HEK293 (cell line): ENCODE results near the gene PHACTR1.

ENCODE experiments used
- KLF1 ChIP-seq: fragments of 450-650 bp; formaldehyde crosslinking; IDR thresholded peaks from 2 replicates; pipeline ENCODE4 v1.5.1; 2016; ENCODE audit warnings: missing biosample characterization, missing genetic modification characterization
- SP2 ChIP-seq: fragments of 450-650 bp; formaldehyde crosslinking; IDR thresholded peaks from 2 replicates; pipeline ENCODE4 v1.5.1; 2016; ENCODE audit warnings: missing biosample characterization, missing genetic modification characterization
- ZNF311 ChIP-seq: fragments of 450-650 bp; formaldehyde crosslinking; IDR thresholded peaks from 2 replicates; pipeline ENCODE4 v1.5.1; 2017; ENCODE audit warnings: missing biosample characterization, missing genetic modification characterization, borderline replicate concordance
- ZNF354C ChIP-seq: fragments of 450-650 bp; formaldehyde crosslinking; IDR thresholded peaks from 2 replicates; pipeline ENCODE4 v1.5.1; 2016; ENCODE audit warnings: missing biosample characterization, missing genetic modification characterization, low read depth, borderline replicate concordance
- ZNF664 ChIP-seq: fragments of 450-650 bp; formaldehyde crosslinking; IDR thresholded peaks from 2 replicates; pipeline ENCODE4 v1.5.1; 2016; ENCODE audit warnings: missing biosample characterization, missing genetic modification characterization
- ZNF701 ChIP-seq: fragments of 450-650 bp; formaldehyde crosslinking; IDR thresholded peaks from 2 replicates; pipeline ENCODE4 v1.5.1; 2016; ENCODE audit warnings: missing biosample characterization, missing genetic modification characterization
- TF ChIP-seq, protein P1 (sequence below): fragments of 450-650 bp; formaldehyde crosslinking; IDR thresholded peaks from 2 replicates; pipeline ENCODE4 v1.5.1; 2016; ENCODE audit warnings: missing biosample characterization, missing genetic modification characterization
- TF ChIP-seq, protein P2 (sequence below): fragments of 450-650 bp; formaldehyde crosslinking; IDR thresholded peaks from 2 replicates; pipeline ENCODE4 v1.5.1; 2016; ENCODE audit warnings: missing biosample characterization, missing genetic modification characterization
- TF ChIP-seq, protein P3 (sequence below): fragments of 450-650 bp; formaldehyde crosslinking; IDR thresholded peaks from 2 replicates; pipeline ENCODE4 v1.5.1; 2016; ENCODE audit warnings: missing biosample characterization, missing genetic modification characterization
- TF ChIP-seq, protein P4 (sequence below): fragments of 450-650 bp; formaldehyde crosslinking; IDR thresholded peaks from 2 replicates; pipeline ENCODE4 v1.5.1; 2016; ENCODE audit warnings: missing biosample characterization, missing genetic modification characterization

DNA sequence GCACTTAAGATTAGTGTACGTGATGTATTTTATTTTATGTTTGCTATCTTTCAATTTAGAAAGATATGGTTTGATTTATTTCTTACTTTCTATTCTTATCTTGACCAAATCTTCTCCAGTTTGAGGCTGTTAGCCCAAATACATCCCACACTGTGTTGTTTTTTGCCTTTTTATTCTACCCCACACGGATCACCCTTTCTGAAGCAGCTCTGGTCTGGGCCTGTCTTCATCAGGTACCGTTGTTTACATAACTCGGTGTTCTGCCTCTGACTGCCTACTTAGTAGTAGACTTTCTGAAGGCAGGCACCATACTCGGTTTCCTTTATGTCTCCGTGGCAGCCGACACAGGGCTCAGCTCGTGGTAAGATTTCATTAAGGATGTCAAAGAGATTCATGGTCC is 95.0 kb downstream of the PHACTR1 start:
- TF ChIP-seq, protein P1, sequence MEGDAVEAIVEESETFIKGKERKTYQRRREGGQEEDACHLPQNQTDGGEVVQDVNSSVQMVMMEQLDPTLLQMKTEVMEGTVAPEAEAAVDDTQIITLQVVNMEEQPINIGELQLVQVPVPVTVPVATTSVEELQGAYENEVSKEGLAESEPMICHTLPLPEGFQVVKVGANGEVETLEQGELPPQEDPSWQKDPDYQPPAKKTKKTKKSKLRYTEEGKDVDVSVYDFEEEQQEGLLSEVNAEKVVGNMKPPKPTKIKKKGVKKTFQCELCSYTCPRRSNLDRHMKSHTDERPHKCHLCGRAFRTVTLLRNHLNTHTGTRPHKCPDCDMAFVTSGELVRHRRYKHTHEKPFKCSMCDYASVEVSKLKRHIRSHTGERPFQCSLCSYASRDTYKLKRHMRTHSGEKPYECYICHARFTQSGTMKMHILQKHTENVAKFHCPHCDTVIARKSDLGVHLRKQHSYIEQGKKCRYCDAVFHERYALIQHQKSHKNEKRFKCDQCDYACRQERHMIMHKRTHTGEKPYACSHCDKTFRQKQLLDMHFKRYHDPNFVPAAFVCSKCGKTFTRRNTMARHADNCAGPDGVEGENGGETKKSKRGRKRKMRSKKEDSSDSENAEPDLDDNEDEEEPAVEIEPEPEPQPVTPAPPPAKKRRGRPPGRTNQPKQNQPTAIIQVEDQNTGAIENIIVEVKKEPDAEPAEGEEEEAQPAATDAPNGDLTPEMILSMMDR (tag by site-specific recombination) = no peak
- no peak for TF ChIP-seq ZNF311 (tag by site-specific recombination)
- TF ChIP-seq, protein P2, sequence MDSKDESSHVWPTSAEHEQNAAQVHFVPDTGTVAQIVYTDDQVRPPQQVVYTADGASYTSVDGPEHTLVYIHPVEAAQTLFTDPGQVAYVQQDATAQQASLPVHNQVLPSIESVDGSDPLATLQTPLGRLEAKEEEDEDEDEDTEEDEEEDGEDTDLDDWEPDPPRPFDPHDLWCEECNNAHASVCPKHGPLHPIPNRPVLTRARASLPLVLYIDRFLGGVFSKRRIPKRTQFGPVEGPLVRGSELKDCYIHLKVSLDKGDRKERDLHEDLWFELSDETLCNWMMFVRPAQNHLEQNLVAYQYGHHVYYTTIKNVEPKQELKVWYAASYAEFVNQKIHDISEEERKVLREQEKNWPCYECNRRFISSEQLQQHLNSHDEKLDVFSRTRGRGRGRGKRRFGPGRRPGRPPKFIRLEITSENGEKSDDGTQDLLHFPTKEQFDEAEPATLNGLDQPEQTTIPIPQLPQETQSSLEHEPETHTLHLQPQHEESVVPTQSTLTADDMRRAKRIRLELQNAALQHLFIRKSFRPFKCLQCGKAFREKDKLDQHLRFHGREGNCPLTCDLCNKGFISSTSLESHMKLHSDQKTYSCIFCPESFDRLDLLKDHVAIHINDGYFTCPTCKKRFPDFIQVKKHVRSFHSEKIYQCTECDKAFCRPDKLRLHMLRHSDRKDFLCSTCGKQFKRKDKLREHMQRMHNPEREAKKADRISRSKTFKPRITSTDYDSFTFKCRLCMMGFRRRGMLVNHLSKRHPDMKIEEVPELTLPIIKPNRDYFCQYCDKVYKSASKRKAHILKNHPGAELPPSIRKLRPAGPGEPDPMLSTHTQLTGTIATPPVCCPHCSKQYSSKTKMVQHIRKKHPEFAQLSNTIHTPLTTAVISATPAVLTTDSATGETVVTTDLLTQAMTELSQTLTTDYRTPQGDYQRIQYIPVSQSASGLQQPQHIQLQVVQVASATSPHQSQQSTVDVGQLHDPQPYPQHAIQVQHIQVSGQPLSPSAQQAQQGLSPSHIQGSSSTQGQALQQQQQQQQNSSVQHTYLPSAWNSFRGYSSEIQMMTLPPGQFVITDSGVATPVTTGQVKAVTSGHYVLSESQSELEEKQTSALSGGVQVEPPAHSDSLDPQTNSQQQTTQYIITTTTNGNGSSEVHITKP (tag by site-specific recombination) = no peak
- TF ChIP-seq, protein P3, sequence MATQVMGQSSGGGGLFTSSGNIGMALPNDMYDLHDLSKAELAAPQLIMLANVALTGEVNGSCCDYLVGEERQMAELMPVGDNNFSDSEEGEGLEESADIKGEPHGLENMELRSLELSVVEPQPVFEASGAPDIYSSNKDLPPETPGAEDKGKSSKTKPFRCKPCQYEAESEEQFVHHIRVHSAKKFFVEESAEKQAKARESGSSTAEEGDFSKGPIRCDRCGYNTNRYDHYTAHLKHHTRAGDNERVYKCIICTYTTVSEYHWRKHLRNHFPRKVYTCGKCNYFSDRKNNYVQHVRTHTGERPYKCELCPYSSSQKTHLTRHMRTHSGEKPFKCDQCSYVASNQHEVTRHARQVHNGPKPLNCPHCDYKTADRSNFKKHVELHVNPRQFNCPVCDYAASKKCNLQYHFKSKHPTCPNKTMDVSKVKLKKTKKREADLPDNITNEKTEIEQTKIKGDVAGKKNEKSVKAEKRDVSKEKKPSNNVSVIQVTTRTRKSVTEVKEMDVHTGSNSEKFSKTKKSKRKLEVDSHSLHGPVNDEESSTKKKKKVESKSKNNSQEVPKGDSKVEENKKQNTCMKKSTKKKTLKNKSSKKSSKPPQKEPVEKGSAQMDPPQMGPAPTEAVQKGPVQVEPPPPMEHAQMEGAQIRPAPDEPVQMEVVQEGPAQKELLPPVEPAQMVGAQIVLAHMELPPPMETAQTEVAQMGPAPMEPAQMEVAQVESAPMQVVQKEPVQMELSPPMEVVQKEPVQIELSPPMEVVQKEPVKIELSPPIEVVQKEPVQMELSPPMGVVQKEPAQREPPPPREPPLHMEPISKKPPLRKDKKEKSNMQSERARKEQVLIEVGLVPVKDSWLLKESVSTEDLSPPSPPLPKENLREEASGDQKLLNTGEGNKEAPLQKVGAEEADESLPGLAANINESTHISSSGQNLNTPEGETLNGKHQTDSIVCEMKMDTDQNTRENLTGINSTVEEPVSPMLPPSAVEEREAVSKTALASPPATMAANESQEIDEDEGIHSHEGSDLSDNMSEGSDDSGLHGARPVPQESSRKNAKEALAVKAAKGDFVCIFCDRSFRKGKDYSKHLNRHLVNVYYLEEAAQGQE = no peak
- TF ChIP-seq KLF1 = no peak
- TF ChIP-seq ZNF664 (tag by site-specific recombination) = no peak
- no peak for TF ChIP-seq SP2 (tag by site-specific recombination)
- no peak for TF ChIP-seq ZNF701 (tag by site-specific recombination)
- TF ChIP-seq, protein P4, sequence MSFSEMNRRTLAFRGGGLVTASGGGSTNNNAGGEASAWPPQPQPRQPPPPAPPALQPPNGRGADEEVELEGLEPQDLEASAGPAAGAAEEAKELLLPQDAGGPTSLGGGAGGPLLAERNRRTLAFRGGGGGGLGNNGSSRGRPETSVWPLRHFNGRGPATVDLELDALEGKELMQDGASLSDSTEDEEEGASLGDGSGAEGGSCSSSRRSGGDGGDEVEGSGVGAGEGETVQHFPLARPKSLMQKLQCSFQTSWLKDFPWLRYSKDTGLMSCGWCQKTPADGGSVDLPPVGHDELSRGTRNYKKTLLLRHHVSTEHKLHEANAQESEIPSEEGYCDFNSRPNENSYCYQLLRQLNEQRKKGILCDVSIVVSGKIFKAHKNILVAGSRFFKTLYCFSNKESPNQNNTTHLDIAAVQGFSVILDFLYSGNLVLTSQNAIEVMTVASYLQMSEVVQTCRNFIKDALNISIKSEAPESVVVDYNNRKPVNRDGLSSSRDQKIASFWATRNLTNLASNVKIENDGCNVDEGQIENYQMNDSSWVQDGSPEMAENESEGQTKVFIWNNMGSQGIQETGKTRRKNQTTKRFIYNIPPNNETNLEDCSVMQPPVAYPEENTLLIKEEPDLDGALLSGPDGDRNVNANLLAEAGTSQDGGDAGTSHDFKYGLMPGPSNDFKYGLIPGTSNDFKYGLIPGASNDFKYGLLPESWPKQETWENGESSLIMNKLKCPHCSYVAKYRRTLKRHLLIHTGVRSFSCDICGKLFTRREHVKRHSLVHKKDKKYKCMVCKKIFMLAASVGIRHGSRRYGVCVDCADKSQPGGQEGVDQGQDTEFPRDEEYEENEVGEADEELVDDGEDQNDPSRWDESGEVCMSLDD (tag by site-specific recombination) = no peak
- TF ChIP-seq ZNF354C (tag by site-specific recombination) = no peak
